Measurements from ENCODE around the gene POLR3G. TPM values are rescaled to one million over a fixed set of nuclear protein-coding genes. Genes with fewer than 3 reads are reported as not detected.

POLR3G gene
- total RNA-seq, 1 experiment from 2014 or later, result 73.6 TPM

DNA sequence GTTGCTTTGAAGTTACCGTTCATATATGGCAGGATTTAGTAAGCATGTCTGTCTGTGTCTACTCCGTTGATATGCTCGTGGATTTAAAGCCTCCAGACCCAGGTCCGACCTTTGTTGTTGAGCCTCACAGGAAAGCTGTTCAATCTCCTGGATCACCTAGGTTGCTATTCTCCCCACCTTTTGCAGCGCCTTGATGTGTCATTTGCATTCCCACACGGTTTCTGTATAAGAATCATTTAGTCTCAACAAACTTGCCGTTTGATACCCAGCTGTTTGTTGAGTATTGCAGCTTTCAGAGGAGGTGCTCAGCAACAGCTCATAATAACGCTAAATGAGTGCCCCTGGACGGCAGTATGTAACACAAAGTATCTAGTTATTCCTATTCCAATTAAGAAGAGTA is 82.7 kb downstream of the POLR3G start:
- H2BK20ac ChIP-seq (ENCODE audit: low read depth, low read length, poor library complexity, severe bottlenecking), result no peak overlapping the region
- TF ChIP-seq, protein P1, sequence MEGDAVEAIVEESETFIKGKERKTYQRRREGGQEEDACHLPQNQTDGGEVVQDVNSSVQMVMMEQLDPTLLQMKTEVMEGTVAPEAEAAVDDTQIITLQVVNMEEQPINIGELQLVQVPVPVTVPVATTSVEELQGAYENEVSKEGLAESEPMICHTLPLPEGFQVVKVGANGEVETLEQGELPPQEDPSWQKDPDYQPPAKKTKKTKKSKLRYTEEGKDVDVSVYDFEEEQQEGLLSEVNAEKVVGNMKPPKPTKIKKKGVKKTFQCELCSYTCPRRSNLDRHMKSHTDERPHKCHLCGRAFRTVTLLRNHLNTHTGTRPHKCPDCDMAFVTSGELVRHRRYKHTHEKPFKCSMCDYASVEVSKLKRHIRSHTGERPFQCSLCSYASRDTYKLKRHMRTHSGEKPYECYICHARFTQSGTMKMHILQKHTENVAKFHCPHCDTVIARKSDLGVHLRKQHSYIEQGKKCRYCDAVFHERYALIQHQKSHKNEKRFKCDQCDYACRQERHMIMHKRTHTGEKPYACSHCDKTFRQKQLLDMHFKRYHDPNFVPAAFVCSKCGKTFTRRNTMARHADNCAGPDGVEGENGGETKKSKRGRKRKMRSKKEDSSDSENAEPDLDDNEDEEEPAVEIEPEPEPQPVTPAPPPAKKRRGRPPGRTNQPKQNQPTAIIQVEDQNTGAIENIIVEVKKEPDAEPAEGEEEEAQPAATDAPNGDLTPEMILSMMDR (conservative IDR thresholded peaks at IDR 0.05), result no peak
- peaks cover 0 to 3% of the 10 kb centered on the region in 2 experiments; a peak in 1 of 5 replicates for H3K9me3 Mint-ChIP-seq
- no peaks in the 10 kb centered on the region for H4K20me1 ChIP-seq (ENCODE audit: control insufficient read depth, insufficient read depth, insufficient read length)
- DNase-seq, result no peak
- no CpG with 5 or more reads among the region's 9 CpGs for WGBS (ENCODE audit: extremely low coverage, insufficient read length, low lambda C conversion rate)
- H2BK12ac ChIP-seq (ENCODE audit: insufficient read length, low read depth, low read length), result no peak overlapping the region
- peak overlapping the region; percentile 25 for H3K9ac ChIP-seq (ENCODE audit: extremely low read depth, insufficient read length, low read length)
- H2BK5ac ChIP-seq (ENCODE audit: insufficient read length, low read length), result no peak overlapping the region
- H4K91ac ChIP-seq (ENCODE audit: insufficient read length, low read depth, low read length), result no peak overlapping the region
- peaks cover 4% of the 10 kb centered on the region for H3K23me2 ChIP-seq (ENCODE audit: insufficient read length, low read depth, low read length, poor library complexity, severe bottlenecking)
- no peak overlapping the region for H2BK15ac ChIP-seq (ENCODE audit: low read depth, low read length)
- H3K79me2 ChIP-seq (ENCODE audit: insufficient read depth, low read length), result peaks cover 6% of the 10 kb centered on the region; the same call in 1 of the 2 replicates
- H3K4me3 Mint-ChIP-seq, result peak overlapping the region; percentile 87 to 93
- H3K27ac ChIP-seq (ENCODE audit: insufficient read length, low read depth, low read length), result no peak overlapping the region
- no peak overlapping the region for H3K56ac ChIP-seq (ENCODE audit: insufficient read length, low read depth, low read length)
- H3K4me1 Mint-ChIP-seq, result peaks cover 73 to 80% of the 10 kb centered on the region in 2 experiments
- no peak overlapping the region for H4K8ac ChIP-seq (replicated peaks; ENCODE audit: insufficient read length, low read depth, low read length)
- no peaks in the 10 kb centered on the region for H3K27me3 Mint-ChIP-seq (ENCODE audit: low read depth)
- peak overlapping the region; percentile 8 to 49 (median 14); a peak in 3 of 7 replicates for H3K27ac Mint-ChIP-seq
- H2AFZ ChIP-seq (ENCODE audit: low read length), result no peak overlapping the region
- no peaks in the 10 kb centered on the region for H3K9me3 ChIP-seq (ENCODE audit: control insufficient read depth, low read depth, low read length)
- no peak overlapping the region for H2BK120ac ChIP-seq (ENCODE audit: low read depth, low read length, poor library complexity, severe bottlenecking)
- H3K27me3 ChIP-seq (ENCODE audit: insufficient read depth, low read length), result no peaks in the 10 kb centered on the region
- no peaks in the 10 kb centered on the region for H3K36me3 Mint-ChIP-seq (ENCODE audit: insufficient read depth in 1 of 3, low read depth in 3 of 3)
- no peak overlapping the region for H3K4ac ChIP-seq (ENCODE audit: low read depth, low read length)
- H3K18ac ChIP-seq (ENCODE audit: insufficient read length, low read depth, low read length), result no peak overlapping the region
- H4K5ac ChIP-seq (ENCODE audit: insufficient read length, low read depth, low read length), result no peak overlapping the region
- no peak overlapping the region for H3K23ac ChIP-seq (ENCODE audit: insufficient read length, low read depth, low read length)
- H3T11ph ChIP-seq (ENCODE audit: low read length), result no peak overlapping the region
- no peaks in the 10 kb centered on the region for H3K79me1 ChIP-seq (ENCODE audit: insufficient read depth, low read depth, low read length, poor library complexity, severe bottlenecking)
- H2AK5ac ChIP-seq (ENCODE audit: insufficient read length, low read length), result no peak overlapping the region
- peaks cover 15% of the 10 kb centered on the region for H3K4me1 ChIP-seq (ENCODE audit: insufficient read depth, low read length)
- H3K14ac ChIP-seq (ENCODE audit: insufficient read depth, low read length), result no peak overlapping the region
- peak overlapping the region; percentile 85 for H3K4me2 ChIP-seq (ENCODE audit: insufficient read depth, insufficient read length, low read length)
